ENCODE data around the gene MCM3AP.

DNA sequence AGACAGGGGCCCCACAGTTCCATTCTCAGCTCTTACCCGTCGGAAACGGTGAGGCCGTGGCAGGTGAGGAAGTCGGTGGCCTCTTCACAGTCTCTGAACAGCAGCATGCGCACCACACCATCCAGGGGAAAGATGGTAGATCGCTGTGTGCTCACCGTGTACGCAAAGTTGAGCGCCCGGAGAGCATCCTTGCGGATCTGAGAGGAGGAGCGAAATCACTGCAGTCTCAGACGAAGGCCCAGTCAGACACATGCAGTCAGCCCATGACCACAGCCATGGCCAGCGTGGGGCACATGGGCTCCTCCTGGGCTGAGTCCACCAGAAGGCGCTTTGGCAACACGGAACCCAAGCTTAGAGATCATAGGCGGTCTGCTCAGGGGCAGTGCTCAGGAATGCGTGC, 18.5 kb downstream of the MCM3AP start:
- no peak for TF ChIP-seq EP300 (IDR thresholded peaks at IDR 0.05)
- TF ChIP-seq, protein P1, sequence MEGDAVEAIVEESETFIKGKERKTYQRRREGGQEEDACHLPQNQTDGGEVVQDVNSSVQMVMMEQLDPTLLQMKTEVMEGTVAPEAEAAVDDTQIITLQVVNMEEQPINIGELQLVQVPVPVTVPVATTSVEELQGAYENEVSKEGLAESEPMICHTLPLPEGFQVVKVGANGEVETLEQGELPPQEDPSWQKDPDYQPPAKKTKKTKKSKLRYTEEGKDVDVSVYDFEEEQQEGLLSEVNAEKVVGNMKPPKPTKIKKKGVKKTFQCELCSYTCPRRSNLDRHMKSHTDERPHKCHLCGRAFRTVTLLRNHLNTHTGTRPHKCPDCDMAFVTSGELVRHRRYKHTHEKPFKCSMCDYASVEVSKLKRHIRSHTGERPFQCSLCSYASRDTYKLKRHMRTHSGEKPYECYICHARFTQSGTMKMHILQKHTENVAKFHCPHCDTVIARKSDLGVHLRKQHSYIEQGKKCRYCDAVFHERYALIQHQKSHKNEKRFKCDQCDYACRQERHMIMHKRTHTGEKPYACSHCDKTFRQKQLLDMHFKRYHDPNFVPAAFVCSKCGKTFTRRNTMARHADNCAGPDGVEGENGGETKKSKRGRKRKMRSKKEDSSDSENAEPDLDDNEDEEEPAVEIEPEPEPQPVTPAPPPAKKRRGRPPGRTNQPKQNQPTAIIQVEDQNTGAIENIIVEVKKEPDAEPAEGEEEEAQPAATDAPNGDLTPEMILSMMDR (IDR thresholded peaks at IDR 0.05), result no peak
- no peak for TF ChIP-seq POLR2A (IDR thresholded peaks at IDR 0.05; ENCODE audit: low read depth)

Measured in esophagus muscularis mucosa (tissue), 4 donors.